GM19035 (cell line): ENCODE results near the gene KLK3.

ENCODE experiments used
- ATAC-seq: cut with Tn5 transposase; IDR thresholded peaks from one replicate; pipeline ENCODE4 v1.9.1; 2021; ENCODE audit not compliant: unreplicated experiment

Gene KLK3

GRCh38 chr19:50830266-50831025 is 24.3 kb upstream of the KLK3 start:
- no peak for ATAC-seq

GRCh38 chr19:50831026-50831396 is 23.7 kb upstream of the KLK3 start:
- no peak for ATAC-seq

GRCh38 chr19:50832666-50833065 is 22.0 kb upstream of the KLK3 start:
- ATAC-seq: no peak

DNA sequence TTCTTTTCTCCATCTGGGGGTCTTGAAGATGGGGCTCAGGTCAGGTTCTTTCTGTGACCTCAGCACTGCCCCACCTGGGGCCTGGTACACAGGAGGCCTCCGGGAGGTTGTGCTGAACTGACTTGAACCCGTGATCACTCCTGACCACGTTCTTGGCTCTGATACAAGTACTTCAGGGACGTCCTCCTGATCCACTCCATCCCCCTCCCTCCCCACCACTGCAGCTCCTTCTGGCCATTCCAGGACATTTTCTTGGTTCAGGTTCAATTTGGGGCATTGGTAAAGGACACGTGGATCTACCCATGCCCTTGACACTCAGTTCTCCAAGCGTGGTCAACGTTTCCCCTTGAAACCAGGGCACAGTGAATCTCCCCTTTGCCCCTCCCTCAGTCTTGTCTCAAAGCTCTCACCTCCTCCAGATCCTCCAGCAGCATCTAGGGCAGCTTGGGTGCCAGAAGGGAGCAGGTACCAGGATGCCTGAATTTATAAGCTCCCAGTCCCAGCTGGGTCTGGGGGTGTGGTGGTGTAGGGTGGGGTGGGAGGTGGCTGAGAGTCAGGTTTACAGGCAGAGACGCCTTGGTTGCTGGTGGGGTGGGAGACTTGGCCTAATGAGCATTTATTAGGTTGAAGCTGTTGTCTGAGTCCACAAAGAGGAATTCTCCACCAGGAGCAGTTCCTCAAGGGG is 21.5 kb upstream of the KLK3 start, which contains the start of gene KLK15:
KLK15 (minus strand) TSS at position 458 of the 685 bp plus-strand sequence. CDS start 2,082 bp downstream, outside the sequence.
- ATAC-seq: no peak

GRCh38 chr19:50833802-50834167 is 20.9 kb upstream of the KLK3 start:
- no peak for ATAC-seq

- ATAC-seq: no peak
Measured at GRCh38 chr19:50835103-50835784, 19.5 kb upstream of the KLK3 start.

- ATAC-seq: peak; percentile 77
Measured at GRCh38 chr19:50835785-50836542, 18.8 kb upstream of the KLK3 start.

DNA sequence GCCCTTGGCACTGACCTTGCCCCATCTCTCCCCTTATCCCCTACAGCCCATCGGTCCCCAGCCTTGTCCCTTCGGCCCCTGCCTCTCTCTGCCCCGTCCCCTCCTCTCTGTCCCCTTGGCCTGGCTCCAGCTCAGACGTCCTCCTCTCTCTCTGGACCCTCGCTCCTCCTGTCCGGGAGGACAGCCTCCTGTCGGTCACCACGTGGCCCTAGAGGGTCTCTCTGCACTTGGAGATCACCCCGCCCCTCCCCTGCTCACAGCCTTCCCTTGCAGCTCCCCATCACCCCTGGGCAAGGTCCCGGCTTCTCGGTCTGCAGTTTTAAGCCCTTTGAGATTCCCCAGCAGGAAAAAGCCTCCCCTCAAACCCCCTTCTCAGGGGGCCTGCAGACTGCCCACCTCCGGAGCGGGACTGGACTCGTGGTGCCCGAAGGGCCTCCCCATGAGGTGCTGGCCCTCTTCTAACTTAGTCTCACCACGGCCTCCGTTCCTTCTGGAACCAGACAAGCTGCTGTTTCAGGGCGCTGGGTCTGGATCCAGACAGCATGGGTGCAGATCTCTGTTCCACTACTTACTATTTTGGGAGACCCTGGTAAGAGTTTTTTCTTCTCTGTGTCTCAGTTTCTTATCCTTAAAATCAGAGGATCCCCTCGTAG is 18.0 kb upstream of the KLK3 start:
- no peak for ATAC-seq

GRCh38 chr19:50837300-50837699 is 17.4 kb upstream of the KLK3 start:
- ATAC-seq: no peak

GRCh38 chr19:50838239-50838638 is 16.5 kb upstream of the KLK3 start:
- ATAC-seq: no peak

GRCh38 chr19:50839712-50840655 is 14.7 kb upstream of the KLK3 start:
- no peak for ATAC-seq

GRCh38 chr19:50842130-50842529 is 12.6 kb upstream of the KLK3 start:
- no peak for ATAC-seq

DNA sequence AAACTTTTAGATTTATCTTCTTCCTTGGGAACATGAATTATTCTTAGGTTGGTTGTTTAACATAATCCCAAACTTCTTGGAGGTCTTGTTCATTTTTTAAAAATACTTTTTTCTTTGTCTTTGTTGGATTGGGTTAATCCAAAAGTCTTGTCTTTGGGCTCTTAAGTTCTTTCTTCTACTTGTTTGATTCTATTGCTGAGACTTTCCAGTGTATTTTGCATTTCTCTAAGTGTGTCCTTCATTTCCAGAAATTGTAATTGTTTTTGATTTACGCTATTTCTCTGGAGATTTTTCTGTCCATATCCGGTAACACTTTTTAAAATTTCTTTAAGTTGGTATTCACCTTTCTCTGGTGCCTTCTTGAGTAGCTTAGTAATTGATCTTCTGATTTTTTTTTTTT is 11.5 kb upstream of the KLK3 start:
- ATAC-seq: no peak

GRCh38 chr19:50843701-50844221 is 11.0 kb upstream of the KLK3 start:
- no peak for ATAC-seq

- no peak for ATAC-seq
Measured at GRCh38 chr19:50844296-50844935, 10.3 kb upstream of the KLK3 start.

DNA sequence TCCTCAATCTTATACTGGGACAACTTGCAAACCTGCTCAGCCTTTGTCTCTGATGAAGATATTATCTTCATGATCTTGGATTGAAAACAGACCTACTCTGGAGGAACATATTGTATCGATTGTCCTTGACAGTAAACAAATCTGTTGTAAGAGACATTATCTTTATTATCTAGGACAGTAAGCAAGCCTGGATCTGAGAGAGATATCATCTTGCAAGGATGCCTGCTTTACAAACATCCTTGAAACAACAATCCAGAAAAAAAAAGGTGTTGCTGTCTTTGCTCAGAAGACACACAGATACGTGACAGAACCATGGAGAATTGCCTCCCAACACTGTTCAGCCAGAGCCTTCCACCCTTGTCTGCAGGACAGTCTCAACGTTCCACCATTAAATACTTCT is 4.0 kb upstream of the KLK3 start:
- ATAC-seq: no peak

DNA sequence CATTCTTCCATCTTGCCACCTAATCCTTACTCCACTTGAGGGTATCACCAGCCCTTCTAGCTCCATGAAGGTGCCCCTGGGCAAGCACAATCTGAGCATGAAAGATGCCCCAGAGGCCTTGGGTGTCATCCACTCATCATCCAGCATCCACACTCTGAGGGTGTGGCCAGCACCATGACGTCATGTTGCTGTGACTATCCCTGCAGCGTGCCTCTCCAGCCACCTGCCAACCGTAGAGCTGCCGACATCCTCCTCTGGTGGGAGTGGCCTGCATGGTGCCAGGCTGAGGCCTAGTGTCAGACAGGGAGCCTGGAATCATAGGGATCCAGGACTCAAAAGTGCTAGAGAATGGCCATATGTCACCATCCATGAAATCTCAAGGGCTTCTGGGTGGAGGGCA is 3.1 kb upstream of the KLK3 start:
- ATAC-seq: no peak

DNA sequence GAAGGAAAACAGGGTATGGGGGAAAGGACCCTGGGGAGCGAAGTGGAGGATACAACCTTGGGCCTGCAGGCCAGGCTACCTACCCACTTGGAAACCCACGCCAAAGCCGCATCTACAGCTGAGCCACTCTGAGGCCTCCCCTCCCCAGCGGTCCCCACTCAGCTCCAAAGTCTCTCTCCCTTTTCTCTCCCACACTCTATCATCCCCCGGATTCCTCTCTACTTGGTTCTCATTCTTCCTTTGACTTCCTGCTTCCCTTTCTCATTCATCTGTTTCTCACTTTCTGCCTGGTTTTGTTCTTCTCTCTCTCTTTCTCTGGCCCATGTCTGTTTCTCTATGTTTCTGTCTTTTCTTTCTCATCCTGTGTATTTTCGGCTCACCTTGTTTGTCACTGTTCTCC is 2.7 kb downstream of the KLK3 start:
- ATAC-seq: no peak

- no peak for ATAC-seq
Measured at GRCh38 chr19:50858886-50859285, 4.2 kb downstream of the KLK3 start.
